Erythroblast (primary cell): ENCODE data around the gene EHF.
"Not testable (repeated sequence)": the region's sequence is repeated elsewhere in the genome, so short reads cannot be mapped to it uniquely, and the experiment has no call there.

Experiments
- DNase-seq, 2 experiments: peaks; one replicate each; lab custom pipeline; 2025; lab: John Stamatoyannopoulos, UW
- GATA1 ChIP-seq: IDR thresholded peaks from 2 replicates; pipeline ENCODE4 v1.6.1; 2011; ENCODE audit warnings: low read depth, mild to moderate bottlenecking, control low read depth, low read length, moderate library complexity
- POLR2A ChIP-seq: IDR thresholded peaks from 2 replicates; pipeline ENCODE4 v1.6.1; 2011; ENCODE audit warnings: mild to moderate bottlenecking, low read length

EHF gene

GRCh38 chr11:34620820-34621792, at the start of gene EHF:
Gene EHF, plus strand, starts transcription at chr11:34621093. Its CDS starts 21,538 bp downstream, at chr11:34642631.
- DNase-seq = no peak

GRCh38 chr11:34573537-34573936, 47.4 kb upstream of the EHF start:
- no peak for DNase-seq
- TF ChIP-seq POLR2A (no peak), GATA1 (no peak)

More at GRCh38 chr11:34620820-34621792, at the start of gene EHF:
- no peak for TF ChIP-seq POLR2A
- no peak for TF ChIP-seq GATA1

GRCh38 chr11:34575261-34575660, 45.6 kb upstream of the EHF start:
- DNase-seq = peak in 1 of 2 experiments; percentile 10
- TF ChIP-seq POLR2A = no peak
- TF ChIP-seq GATA1 = no peak

- no peak for DNase-seq
- no peak for TF ChIP-seq GATA1
- TF ChIP-seq POLR2A = no peak
Observed at GRCh38 chr11:34575671-34576070, 45.2 kb upstream of the EHF start.

GRCh38 chr11:34576331-34576730, 44.6 kb upstream of the EHF start:
- no peak for TF ChIP-seq GATA1
- no peak for TF ChIP-seq POLR2A
- no peak for DNase-seq

- DNase-seq = no peak
- TF ChIP-seq GATA1 = no peak
- TF ChIP-seq POLR2A = no peak
Observed at GRCh38 chr11:34583818-34584217, 37.1 kb upstream of the EHF start.

- TF ChIP-seq GATA1 (no peak), POLR2A (no peak)
- no peak for DNase-seq
Observed at GRCh38 chr11:34585304-34585734, 35.6 kb upstream of the EHF start.

GRCh38 chr11:34585735-34586487, 35.0 kb upstream of the EHF start:
- peak; percentile 56 to 67 for DNase-seq
- no peak for TF ChIP-seq POLR2A
- no peak for TF ChIP-seq GATA1

- TF ChIP-seq POLR2A = no peak
- no peak for TF ChIP-seq GATA1
- DNase-seq = no peak
Observed at GRCh38 chr11:34586488-34587281, 34.2 kb upstream of the EHF start.

GRCh38 chr11:34587282-34587677, 33.6 kb upstream of the EHF start:
- DNase-seq = no peak
- TF ChIP-seq GATA1 (no peak), POLR2A (no peak)

- DNase-seq = no peak
- TF ChIP-seq GATA1 (no peak), POLR2A (no peak)
Observed at GRCh38 chr11:34588023-34588422, 32.9 kb upstream of the EHF start.

- TF ChIP-seq POLR2A (no peak), GATA1 (no peak)
- no peak for DNase-seq
Observed at GRCh38 chr11:34588701-34589100, 32.2 kb upstream of the EHF start.

GRCh38 chr11:34589177-34589576, 31.7 kb upstream of the EHF start:
- DNase-seq = not testable (repeated sequence)
